GM19043 (cell line): Measurements from ENCODE around the gene EXOC7.
"Not testable (repeated sequence)": the region's sequence is repeated elsewhere in the genome, so short reads cannot be mapped to it uniquely, and the experiment has no call there.

Experiments
- ATAC-seq: cut with Tn5 transposase; IDR thresholded peaks from one replicate; pipeline ENCODE4 v1.9.1; 2021; ENCODE audit warnings: low read depth; ENCODE audit not compliant: unreplicated experiment

The EXOC7 gene

DNA sequence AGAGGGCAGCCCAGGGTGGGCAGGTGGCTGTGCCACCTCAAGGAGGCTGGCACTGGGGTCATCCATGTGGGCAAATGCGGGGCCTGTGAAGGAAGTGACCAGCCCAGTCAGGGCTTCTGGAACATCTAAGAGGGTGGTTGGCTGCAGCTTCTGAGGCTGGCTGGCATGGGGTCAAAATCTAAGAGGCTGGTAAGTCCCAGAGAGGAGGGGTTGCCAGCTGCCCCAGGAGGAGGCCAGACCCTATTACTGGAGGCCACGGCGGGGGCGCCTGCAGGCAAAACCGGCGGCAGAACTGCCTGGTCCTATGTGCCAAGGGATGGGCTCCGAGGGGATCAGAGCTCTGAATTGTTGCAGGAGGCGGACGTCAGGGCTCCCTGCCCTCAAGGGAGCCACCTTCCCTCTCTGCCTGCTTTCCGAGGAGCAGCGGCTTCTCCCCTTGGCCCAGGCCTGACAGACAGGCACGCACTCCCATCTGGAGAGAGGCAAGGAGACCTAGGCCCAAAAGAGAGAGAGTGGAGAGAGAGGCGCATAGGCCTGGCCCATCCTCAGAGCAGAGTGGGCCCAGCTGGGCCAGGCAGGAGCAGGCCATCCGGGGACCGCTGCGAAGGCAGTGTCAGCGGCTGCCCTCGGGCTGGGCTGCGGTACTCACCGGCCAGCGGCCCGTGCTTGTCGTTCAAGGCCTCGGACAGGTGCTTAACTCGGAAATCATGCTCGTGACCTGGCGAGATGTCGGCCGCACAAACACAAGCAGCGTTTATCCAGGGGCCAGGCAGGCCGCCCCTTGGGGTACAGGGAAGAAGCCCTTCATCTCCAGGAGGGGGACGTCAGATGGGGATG is 13.7 kb downstream of the EXOC7 start:
- no peak for ATAC-seq

DNA sequence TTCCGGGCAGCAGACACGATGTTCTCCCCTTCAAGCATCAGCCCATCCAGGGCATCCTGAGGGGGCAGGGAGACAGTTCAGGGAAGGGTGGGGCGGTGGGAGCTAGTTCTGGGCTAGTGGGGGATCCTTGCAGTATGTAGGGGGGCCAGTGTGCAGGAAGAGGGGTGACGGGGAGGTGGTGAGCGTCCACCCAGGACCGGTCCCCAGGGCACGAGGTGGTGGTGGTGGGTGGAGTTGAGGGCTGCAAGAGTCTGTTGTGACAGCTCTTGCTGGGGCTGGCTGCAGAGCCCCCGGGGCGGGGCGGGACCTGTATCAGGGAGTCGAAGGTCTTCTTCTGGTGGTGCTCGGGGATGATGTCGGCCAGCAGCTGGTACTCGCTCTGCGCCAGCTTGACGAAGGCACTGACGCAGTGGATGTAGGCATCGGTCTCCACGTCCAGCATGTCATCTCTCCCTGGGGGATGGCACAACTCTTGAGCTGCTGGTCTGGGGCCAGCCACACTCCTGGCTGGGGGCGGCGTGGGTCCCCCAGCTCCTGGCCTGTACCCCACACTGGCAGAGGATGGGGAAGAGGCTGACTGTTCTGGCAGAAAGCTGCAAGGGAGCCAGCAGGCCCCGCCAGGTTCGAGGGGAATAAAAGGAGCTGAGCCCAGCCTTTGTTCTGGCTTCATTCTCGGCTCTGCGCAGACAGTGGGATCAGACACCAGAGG is 14.6 kb downstream of the EXOC7 start:
- no peak for ATAC-seq

DNA sequence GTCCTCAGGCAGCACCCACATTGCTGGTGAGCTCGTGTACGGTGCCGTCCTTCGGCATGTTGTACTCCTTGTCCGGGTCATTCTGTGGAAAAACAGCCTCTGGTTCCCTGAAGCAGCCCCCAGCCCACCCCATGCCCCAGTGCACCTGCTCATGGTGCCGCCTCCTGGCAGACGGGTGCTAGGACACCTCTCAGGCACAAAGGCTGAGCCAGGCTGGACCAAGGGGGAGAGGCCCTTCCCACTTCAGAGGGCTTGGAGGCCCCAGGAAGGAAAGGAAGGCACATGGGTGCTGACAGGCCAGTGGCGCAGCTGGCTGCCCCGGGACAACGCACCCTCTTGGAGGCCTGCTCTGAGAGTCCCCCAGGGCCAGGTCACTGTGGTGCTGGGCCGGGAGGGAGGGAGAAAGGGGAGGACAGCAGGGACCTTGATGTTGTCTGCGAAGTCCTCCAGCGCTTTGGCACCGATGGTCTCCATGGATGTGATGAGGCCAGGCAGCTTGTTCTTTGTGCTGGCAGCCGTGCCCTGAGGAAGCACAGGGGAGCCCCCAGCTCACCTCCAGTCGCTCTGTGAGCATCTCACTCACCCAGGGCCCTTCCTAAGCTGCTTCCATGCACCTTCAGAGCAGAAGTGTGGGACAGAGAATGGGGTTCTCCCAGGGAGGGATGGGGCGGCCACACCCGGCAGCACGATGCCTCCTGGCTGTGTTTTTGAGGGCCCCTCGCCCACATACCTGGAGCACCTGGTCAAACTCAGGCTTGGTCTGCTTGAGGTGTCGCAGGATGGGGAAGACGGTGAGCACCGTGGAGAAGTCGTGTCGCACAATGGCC is 15.3 kb downstream of the EXOC7 start:
- ATAC-seq: no peak

DNA sequence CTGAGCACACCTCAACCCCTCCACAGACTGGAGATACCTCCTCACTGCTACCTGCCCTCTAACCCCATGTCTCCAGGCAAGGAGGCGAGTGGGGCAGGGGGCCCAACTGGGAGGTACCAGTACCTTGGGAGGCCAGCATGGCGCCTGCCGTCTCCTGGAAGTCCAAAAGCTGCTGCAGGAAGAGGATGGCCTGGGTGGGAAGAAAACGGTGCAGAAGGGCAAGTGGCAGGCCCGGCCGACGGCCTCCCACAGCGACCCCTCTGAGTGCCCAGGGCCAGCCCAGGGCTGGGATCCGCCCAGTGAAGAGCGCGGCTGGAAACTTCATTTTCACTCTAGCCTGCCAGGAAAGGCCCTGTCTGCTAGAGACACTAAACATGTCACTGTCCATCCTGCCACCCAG is 16.1 kb downstream of the EXOC7 start:
- no peak for ATAC-seq

DNA sequence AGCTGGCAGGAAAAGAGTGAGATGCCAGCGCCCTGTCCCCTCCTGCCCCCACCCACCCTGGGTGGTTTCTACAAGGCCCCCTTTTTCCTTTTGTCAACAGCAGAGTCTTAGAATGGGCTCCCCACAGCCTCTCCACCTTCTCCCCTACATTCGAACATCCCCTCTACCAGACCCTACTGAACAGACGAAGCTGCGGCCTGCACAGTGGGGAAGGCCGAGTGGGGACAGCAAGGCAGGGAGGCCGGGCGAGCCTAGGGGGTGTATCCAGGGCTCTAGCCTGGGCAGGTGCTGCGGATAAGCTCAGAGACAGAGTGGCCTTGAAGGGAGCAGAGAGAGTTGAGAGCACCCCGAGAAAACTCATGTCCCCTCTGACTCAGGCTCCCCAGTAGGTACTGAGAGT is 17.2 kb downstream of the EXOC7 start:
- ATAC-seq: no peak

DNA sequence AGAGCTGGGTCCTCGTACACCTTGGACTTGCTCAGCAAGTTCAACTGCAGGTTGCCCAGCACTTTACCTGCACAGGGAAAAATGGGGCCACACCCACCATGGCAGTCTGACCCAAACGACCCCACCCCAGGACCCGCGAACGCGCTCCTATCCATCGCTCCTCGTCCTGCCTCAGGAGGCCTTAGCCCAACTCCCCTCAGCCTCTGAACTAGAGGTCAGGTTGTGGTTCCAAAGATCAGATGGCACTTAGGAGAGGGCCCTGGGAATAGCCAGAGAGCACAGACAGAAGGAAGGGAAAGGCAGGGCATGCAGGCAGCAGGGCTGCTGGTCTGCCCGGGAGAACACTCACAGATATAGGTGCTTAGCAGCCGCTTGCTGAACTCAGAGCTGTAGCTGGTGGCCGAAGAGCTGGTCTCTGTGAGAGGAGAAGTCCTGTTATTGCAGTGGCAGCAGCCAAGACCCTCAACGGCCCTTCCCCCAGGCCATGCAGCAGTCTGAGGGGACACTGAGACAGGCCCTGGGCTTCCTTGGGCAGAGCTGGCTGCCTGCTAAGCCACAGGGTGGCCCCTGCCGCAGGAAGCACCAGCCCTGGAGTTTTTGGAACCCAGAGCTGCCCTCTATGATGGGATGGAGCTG is 17.7 kb downstream of the EXOC7 start:
- ATAC-seq: no peak

DNA sequence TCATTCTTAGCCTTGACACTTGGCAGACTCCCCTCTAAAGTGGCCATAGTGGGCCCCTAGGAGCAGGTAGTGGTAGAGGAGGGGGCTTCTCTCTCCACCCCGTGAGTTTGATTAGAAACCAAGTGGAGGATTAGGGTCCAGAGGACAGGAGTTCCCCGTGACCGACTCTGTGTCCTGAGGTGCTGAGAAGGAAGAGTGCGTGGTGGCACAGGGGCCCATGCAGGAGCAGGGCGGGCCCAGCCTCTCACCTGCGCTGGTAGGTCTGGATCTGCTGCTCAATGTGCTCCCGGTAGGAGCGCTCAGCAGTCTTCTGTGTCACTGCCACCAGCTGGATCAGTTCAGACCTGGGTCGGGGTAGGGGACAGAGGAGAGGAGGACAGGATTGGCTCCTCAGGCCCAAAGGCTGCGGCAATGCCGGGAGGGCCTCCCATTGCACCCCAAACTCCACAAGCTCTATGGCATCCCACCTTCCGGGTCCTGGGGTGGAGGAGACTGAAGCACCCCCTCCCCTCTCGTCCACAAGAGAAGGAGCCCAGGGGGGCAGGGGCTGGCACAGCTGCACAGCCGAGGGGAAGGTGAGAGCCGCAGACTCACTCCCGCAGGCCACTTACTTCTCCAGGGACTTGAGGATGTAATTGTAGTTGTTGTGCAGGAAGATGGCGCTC is 18.4 kb downstream of the EXOC7 start:
- no peak for ATAC-seq

DNA sequence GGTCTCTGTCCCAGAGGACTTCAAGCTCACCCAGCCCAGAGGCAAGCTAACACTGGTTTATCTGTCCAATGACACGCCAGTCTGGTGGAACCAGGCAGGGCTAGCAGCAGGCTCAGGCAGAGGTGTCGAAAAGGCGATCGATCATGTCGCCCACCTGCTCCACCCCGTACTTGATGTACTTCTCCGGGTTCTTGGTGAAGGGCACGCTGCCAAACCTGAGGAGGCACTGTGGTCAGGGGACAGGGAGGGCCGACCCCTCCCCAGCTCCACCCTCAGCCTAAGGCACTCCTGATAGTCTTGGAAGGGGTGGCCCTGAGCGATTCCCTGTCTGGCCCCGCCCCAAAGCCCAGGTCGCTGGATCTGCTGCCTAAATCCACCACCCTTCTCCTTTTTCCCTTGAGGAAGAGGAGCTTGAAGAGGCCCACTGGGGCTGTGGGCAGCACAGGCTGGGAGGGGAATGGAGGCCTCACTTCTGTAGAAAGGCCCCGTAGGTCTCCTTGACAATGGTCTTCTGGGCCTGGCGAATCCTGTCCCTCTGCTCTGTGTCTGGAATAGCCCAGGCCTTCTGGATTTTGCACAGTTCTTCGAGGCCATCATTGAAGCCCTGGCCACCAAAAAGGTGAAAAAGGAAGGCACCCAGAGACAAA is 19.9 kb downstream of the EXOC7 start:
- ATAC-seq: no peak

DNA sequence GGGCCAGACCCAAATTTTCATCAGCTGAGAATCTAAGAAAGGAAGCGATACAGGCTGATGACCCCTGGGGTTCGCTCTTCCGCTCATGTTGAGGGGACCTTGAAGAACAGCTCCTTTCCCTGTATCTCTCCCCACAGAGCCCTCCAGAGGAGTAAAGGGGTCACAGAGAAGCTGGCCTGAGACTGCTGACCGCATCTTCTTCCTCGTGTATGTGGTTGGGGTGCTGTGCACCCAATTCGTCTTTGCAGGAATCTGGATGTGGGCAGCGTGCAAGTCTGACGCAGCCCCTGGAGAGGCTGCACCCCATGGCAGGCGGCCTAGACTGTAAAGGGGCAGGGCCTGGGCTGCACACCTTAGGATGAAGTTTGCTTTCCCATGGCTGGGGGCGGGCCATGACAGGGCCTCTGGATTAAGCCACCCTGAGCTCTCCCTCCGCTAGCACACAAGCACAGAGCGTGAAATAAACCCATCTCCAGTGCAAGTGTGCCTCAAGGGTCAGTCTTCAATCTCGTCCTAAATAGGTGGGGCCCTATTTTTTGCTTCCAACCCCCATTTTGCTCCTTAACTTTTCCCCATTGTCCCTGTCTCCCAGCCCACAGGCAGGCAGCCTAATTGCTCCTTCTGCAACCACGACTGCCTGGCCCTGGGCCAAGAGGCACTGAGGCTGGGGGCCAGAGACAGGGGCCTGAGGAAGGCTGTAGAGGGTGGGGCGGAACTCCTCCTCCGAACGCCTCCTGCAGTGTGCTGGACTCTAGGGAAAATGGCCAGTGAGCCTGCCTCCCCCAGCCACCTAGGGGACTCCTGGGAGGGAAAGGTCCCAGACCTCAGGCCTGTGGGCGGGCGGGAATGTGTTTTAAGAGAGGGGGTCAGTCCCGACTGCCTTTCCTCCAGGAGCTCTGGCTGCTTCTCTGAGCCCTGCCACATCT is 21.0 kb downstream of the EXOC7 start:
- ATAC-seq: no peak

DNA sequence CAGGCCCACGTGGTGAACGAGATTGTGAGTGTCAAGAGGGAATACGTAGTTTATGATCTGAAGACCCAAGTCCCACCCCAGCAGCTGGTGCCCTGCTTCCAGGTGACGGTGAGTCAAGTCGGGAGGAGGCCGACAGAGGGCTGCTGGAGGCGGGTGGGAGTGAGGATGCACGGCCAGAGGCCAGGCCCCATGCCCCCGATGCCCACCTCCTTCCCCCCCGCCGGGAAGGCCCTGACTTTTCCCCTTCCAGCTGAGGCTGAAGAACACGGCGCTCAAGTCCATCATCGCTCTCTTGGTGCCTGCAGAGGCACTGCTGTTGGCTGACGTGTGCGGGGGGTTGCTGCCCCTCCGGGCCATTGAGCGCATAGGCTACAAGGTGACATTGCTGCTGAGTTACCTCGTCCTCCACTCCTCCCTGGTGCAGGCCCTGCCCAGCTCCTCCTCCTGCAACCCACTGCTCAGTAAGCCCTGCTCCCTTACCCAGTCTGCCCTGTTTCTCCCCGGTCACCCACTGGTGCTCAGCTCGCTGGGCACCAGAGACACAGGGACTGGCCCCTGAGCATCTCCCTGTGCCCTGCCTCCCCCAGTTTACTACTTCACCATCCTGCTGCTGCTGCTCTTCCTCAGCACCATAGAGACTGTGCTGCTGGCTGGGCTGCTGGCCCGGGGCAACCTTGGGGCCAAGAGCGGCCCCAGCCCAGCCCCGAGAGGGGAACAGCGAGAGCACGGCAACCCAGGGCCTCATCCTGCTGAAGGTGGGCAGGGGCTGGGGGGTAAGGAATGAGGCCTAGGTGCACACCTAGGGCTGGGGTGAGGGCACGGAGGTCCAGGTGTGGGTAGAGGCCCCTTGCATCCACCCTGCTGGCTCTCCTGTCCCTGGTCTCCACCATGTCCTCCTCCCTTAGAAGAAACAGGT is 22.0 kb downstream of the EXOC7 start:
- no peak for ATAC-seq

DNA sequence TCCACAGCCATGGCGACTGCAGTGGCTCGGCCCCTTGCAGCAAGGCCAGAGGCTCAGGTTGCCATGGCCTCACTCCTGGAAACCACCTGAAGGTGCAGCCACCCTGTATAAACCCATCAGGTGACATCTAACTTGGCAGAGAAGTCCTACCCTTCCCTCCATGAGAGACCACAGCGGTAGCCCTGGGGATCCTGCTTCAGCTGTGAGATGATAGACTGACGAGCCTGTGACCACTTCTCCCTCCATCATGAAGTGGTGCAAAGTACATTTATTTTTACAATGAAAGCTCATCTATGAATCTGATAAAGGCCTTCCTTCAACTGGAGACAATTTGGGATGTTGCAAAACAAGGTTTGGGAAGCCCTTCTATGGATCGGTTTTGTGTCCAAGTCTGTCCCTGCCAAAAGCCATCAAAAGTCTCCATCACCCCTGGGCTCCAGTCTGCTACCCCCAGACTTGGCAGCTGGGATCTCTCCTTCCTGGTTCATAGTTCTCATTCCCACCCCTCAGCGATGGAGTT is 22.8 kb downstream of the EXOC7 start:
- no peak for ATAC-seq

DNA sequence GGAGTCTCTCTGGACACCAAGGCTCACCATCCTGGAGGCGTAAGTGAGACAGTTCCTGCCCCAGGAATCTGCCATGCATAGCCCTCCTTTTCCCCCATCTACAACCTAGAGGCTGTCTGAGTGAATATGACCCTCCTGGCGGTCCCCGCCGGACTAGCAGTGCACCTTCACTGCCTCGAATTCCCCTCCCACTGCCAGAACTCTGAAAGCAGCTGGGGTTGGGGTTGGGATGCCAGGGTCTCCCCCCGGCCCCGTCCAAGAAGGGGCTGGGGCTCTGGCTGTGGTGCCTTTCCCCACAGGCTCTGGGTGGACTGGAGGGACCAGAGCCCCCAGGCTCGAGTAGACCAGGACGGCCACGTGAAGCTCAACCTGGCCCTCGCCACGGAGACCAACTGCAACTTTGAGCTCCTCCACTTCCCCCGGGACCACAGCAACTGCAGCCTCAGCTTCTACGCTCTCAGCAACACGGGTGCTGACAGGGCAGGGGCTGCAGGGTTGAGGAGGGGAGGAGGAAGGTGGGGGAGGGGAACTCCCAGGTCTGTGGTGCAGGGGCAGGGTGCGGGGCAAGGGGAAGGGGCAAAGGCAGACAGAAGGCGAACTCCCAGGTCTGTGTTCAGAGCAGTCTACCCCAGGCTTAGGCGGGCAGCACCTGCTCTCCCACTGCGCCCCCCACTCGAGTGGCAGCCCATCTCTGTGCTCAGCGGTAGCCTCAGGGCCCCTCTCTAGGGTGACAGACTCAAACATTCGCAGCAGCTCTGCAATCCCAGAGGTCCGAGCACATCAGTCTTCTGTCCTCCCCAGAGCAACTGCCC is 23.4 kb downstream of the EXOC7 start:
- ATAC-seq: no peak

DNA sequence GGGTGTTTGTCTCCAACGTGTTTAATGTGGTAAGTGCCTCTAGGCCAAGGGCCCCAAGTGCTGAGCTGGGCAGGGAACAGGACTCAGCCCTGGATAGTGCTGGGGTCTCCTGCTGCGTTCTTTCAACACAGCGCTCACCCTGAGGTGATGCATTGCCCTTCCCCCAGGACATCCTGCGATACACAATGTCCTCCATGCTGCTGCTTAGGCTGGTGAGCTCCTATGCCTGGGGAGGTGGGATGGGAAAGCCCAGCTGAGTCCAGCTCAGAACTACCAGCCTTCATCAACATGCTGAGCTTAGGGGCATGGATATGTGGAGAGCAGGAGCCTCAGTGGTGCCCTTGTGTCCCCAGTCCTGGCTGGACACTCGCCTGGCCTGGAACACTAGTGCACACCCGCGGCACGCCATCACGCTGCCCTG is 24.0 kb downstream of the EXOC7 start:
- ATAC-seq: no peak

DNA sequence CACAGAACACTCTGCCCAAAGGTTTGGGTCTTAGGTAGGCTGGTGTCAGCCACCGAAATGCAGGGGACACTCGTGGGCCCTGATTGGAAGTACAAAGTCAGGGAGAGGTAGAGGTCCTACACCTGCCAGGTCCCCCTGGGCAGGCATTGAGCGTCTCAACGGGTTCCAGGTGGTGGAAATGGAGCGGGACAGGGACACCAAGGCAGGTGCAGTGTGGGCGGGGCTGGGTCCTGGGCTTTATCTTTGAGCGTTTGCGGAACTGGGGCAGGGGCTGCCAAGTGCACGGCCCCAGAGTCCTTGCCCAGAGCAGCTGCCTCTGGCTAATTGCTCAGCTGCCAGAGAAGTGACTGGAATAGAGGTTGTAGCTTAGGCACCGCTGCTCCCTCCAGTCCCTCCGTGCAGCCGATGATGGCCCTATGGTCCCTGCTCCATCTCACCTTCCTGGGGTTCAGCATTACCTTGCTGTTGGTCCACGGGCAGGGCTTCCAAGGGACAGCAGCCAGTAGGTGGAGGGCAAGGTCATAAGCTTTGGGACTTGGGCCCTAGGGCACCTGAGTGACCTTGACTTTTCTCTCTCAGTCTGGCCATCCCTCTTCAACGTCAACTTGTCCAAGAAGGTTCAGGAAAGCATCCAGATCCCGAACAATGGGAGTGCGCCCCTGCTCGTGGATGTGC is 24.6 kb downstream of the EXOC7 start, which contains the start of gene ZACN:
Gene ZACN, plus strand, starts transcription at position 323 of the 675 bp plus-strand sequence. Its CDS starts 83 bp downstream, at position 406.
- ATAC-seq: no peak

DNA sequence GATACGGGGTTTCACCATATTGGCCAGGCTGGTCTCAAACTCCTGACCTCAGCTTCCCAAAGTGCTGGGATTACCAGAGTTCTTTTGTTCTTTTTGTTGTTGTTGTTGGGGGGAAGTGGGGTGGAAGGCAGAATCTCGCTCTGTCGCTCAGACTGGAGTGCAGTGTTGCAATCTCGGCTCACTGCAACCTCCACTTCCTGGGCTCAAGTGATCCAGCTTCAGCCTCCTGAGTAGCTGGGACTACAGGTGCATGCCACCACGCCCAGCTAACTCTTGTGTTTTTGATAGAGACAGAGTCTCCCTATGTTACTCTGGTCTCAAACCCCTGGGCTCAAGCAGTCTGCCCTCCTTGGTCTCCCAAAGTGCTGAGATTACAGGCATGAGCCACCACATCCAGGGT is 25.2 kb downstream of the EXOC7 start:
- ATAC-seq: not testable (repeated sequence)

DNA sequence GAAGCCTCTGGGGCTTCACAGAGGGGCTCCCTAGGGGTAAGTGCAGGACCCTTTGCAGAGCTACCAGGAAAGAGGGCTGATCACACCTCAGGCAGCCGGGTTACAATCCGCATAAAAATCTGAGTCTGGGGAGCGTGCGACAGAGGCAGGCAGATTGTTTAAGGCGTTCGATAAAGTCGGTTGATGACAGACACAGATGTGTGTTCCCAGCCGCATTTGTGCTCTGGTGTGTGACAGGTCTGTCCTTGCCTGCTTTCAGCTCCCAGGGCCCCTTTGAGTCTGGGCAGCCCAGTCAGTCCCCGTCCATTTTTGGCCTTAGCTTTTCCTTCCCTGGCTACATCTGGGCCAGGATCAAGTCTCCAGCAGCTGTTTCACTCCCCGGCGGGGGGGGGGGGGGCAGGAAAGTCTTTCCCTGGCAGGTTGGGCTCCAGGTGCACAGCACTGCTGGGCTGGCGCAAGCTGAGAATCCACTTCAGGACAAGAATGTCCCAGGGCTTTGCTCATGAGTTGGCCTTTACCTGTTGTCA is 25.9 kb downstream of the EXOC7 start:
- ATAC-seq: no peak
